NCI-H2227 (cell line): ENCODE results near the gene SPATS2.
"Not testable (repeated sequence)": the region's sequence is repeated elsewhere in the genome, so short reads cannot be mapped to it uniquely, and the experiment has no call there.

Source experiments
- DNase-seq: peaks from one replicate; lab custom pipeline; 2025; ENCODE audit not compliant: unreplicated experiment; lab: John Stamatoyannopoulos, UW

Gene SPATS2

GRCh38 chr12:49403971-49404450 lies 36.7 kb downstream of the SPATS2 start:
- DNase-seq: no peak

- DNase-seq: no peak
Observed at GRCh38 chr12:49404956-49405355, 37.7 kb downstream of the SPATS2 start.

- DNase-seq: no peak
Observed at GRCh38 chr12:49410818-49411217, 43.6 kb downstream of the SPATS2 start.

- no peak for DNase-seq
Observed at GRCh38 chr12:49413010-49413409, 45.7 kb downstream of the SPATS2 start.

GRCh38 chr12:49413796-49414195 lies 46.5 kb downstream of the SPATS2 start:
- no peak for DNase-seq

GRCh38 chr12:49414364-49414763 lies 47.1 kb downstream of the SPATS2 start:
- DNase-seq: no peak

GRCh38 chr12:49415521-49415970 lies 48.3 kb downstream of the SPATS2 start:
- DNase-seq: no peak

GRCh38 chr12:49416892-49417291 lies 49.6 kb downstream of the SPATS2 start:
- no peak for DNase-seq

GRCh38 chr12:49417558-49417957 lies 50.3 kb downstream of the SPATS2 start:
- no peak for DNase-seq

- DNase-seq: no peak
Observed at GRCh38 chr12:49420556-49420955, 53.3 kb downstream of the SPATS2 start.

- DNase-seq: no peak
Observed at GRCh38 chr12:49422114-49422513, 54.9 kb downstream of the SPATS2 start.

GRCh38 chr12:49428793-49429192 lies 61.5 kb downstream of the SPATS2 start:
- DNase-seq: peak; percentile 12

GRCh38 chr12:49432616-49433015 lies 65.4 kb downstream of the SPATS2 start:
- no peak for DNase-seq

GRCh38 chr12:49436799-49437198 lies 69.5 kb downstream of the SPATS2 start:
- not testable (repeated sequence) for DNase-seq

GRCh38 chr12:49439042-49439441 lies 71.8 kb downstream of the SPATS2 start:
- DNase-seq: no peak

GRCh38 chr12:49440035-49440434 lies 72.8 kb downstream of the SPATS2 start:
- no peak for DNase-seq

- DNase-seq: no peak
Observed at GRCh38 chr12:49442915-49443314, 75.7 kb downstream of the SPATS2 start.

- no peak for DNase-seq
Observed at GRCh38 chr12:49446571-49446970, 79.3 kb downstream of the SPATS2 start.

GRCh38 chr12:49448858-49449257 lies 81.6 kb downstream of the SPATS2 start:
- no peak for DNase-seq

- no peak for DNase-seq
Observed at GRCh38 chr12:49451468-49452259, 84.4 kb downstream of the SPATS2 start.

GRCh38 chr12:49455501-49455900 lies 88.2 kb downstream of the SPATS2 start:
- DNase-seq: no peak

GRCh38 chr12:49456131-49456679 lies 88.9 kb downstream of the SPATS2 start:
- no peak for DNase-seq

- DNase-seq: no peak
Observed at GRCh38 chr12:49458816-49459215, 91.6 kb downstream of the SPATS2 start.
